Measurements from ENCODE around the gene PLXNB2.

DNA sequence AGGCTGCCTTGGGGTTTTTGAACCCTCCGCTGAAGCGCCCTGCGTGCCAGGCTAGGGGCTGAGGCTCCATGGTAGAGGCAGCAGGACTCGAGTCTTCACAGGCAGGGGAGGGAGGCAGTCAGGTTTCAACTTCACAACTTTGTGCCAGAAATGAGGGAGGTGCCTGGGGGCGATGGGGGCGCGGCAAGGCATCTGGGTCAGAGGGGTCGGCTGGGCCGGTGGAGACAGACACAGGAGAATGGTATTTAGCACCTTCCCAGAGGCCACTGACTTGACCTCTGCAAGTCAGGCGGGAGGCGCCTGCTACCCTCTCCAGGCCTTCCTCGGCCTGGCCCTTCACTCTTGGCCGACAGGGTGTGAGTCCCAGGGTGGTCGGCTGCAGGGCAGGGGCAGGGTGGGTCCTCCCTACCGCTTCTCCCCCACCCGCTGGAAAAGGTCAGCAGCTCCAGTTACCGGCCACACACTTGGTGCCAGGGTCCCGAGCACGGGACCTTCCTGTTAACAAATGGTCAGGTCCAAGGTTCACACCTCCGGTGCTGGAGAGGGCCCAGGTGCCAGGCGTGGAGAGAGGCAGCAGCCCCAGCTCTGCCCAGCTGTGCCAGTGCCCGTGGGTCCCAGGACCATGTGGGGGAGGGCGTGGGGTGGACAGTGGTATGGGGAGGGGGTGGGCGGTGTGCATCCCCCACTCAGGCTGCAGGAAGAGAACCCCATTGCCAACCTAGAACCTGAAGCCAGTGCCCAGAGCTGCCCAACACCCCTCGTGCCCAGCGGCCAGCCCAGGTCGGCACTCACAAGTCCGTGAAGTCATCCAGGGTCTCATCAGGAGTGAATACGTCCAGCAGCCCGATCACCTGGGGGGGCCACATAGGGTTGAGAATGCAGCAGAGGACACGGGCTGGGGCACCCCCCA is 49.7 kb downstream of the PLXNB2 start:
- TF ChIP-seq TCF12 (IDR thresholded peaks at IDR 0.05) (no peak), CTCF (IDR thresholded peaks at IDR 0.05) (no peak), TEAD4 (IDR thresholded peaks at IDR 0.05; ENCODE audit: borderline replicate concordance, insufficient read depth) (no peak), PBX3 (IDR thresholded peaks at IDR 0.05) (no peak), YY1 (IDR thresholded peaks at IDR 0.05; ENCODE audit: low read depth) (no peak), EP300 (IDR thresholded peaks at IDR 0.05; ENCODE audit: borderline replicate concordance in 1 of 2, low read depth in 1 of 2, low read length in 1 of 2) (no peak), SMC3 (IDR thresholded peaks at IDR 0.05; ENCODE audit: low read depth, low read length) (no peak), GABPA (IDR thresholded peaks at IDR 0.05; ENCODE audit: low read depth) (no peak), ELF1 (IDR thresholded peaks at IDR 0.05) (no peak), TAF1 (IDR thresholded peaks at IDR 0.05; ENCODE audit: borderline replicate concordance, low read depth, low read length) (no peak), GATA2 (CRISPR knock-in tag; IDR thresholded peaks at IDR 0.05) (no peak), RXRA (IDR thresholded peaks at IDR 0.05; ENCODE audit: borderline replicate concordance, low read depth) (no peak), NFIC (IDR thresholded peaks at IDR 0.05; ENCODE audit: borderline replicate concordance) (no peak)
- TF ChIP-seq, protein P1, sequence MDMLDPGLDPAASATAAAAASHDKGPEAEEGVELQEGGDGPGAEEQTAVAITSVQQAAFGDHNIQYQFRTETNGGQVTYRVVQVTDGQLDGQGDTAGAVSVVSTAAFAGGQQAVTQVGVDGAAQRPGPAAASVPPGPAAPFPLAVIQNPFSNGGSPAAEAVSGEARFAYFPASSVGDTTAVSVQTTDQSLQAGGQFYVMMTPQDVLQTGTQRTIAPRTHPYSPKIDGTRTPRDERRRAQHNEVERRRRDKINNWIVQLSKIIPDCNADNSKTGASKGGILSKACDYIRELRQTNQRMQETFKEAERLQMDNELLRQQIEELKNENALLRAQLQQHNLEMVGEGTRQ (IDR thresholded peaks at IDR 0.05; ENCODE audit: borderline replicate concordance, low read depth, low read length), result no peak

Measured in SK-N-SH (cell line).